Heart left ventricle (tissue), 16 donors: ENCODE measurements around the gene GIN1. TPM values are rescaled to one million over a fixed set of nuclear protein-coding genes. Genes with fewer than 3 reads are reported as not detected.

ENCODE experiments used
- ATAC-seq, 4 donors: fragments of 200-7000 bp; cut with Tn5 transposase; one replicate each; pipeline ENCODE4 v1.9.1; 2020 to 2022; ENCODE audit warnings: moderate library complexity in 4 of 4, mild to moderate bottlenecking in 3 of 4, moderate number of reproducible peaks in 1 of 4
- DNase-seq, 5 donors: peaks; one replicate each; pipeline ENCODE4 v3.0.0-alpha.2; 2020
- H3K27ac ChIP-seq, 12 donors: fragments of 200-600 bp; sonication (generic) in 4 of 12; one replicate each; pipeline versions ENCODE4 v1.5.0 to v1.8.0; 2016 to 2022; ENCODE audit warnings: mild to moderate bottlenecking in 2 of 12
- H3K27me3 ChIP-seq, 9 donors: fragments of 200-600 bp; sonication (generic) in 2 of 9; one replicate each; pipeline versions ENCODE4 v1.5.1 to v1.8.0; 2016 to 2022; ENCODE audit warnings: mild to moderate bottlenecking in 3 of 9
- H3K36me3 ChIP-seq, 9 donors: fragments of 200-600 bp; sonication (generic) in 2 of 9; one replicate each; pipeline versions ENCODE4 v1.5.0 to v1.8.0; 2018 to 2022; ENCODE audit warnings: mild to moderate bottlenecking in 2 of 9
- H3K4me1 ChIP-seq, 12 donors: fragments of 200-600 bp; sonication (generic) in 4 of 12; one replicate each; pipeline versions ENCODE4 v1.5.0 to v1.8.0; 2016 to 2022; ENCODE audit warnings: mild to moderate bottlenecking in 3 of 12
- H3K4me3 ChIP-seq, 12 donors: fragments of 200-600 bp; sonication (generic) in 4 of 12; one replicate each; pipeline versions ENCODE4 v1.5.0 to v1.8.0; 2017 to 2022; ENCODE audit warnings: mild to moderate bottlenecking in 9 of 12, moderate library complexity in 4 of 12
- H3K9me3 ChIP-seq, 12 donors: fragments of 200-600 bp; sonication (generic) in 4 of 12; one replicate each; pipeline versions ENCODE4 v1.5.0 to v1.8.0; 2016 to 2022; ENCODE audit warnings: mild to moderate bottlenecking in 1 of 12
- CTCF ChIP-seq, 12 donors: fragments of 200-600 bp; sonication (generic) in 4 of 12; IDR thresholded peaks; one replicate each; pipeline versions ENCODE4 v1.5.0 to v1.8.0; 2018 to 2022; ENCODE audit warnings: antibody characterized with exemption in 12 of 12, mild to moderate bottlenecking in 5 of 12
- POLR2A ChIP-seq, 2 donors: fragments of 450-650 bp; IDR thresholded peaks; one replicate each; pipeline ENCODE4 v1.6.1; 2017; ENCODE audit warnings: antibody characterized with exemption in 2 of 2, mild to moderate bottlenecking in 2 of 2, moderate library complexity in 2 of 2
- WGBS, 4 donors: extraction: QIAGEN DNeasy Blood & Tissue Kit in 2 of 4; methylation state at CpG; one replicate each; pipeline versions ENCODE4 v1.1.5 to v1.1.7; 2013 to 2018; 5-methylcytosine and 5-hydroxymethylcytosine counted together
- intact Hi-C, 10 donors: fragments of 100-400 bp; cut with DNase I; formaldehyde crosslinking; loops; one replicate each; pipeline versions ENCODE4 v1.11.1 to v1.14.2; 2022
- long read RNA-seq, 3 donors: library from polyadenylated mRNA; unstranded; transcript quantifications; one replicate each; pipeline ENCODE4 v2.0.0, GENCODE V29; 2020 to 2021
- polyA plus RNA-seq, 2 donors: library from polyadenylated mRNA; stranded (reverse); fragments of 200-250 nt; gene quantifications; one replicate each; pipeline ENCODE4 v1.2.3, GENCODE V29; 2013
- total RNA-seq, 9 donors: library from RNA; depleted of rRNA in 2 of 9; stranded (reverse); fragments of >200 nt in 2 of 9; fragmentation: NEBNext Ultra II Directional in 3 of 9; extraction: Animal tissue kit (Norgen Biotek cat#: 25700) in 3 of 9; gene quantifications; one replicate each; pipeline versions ENCODE4 v1.1.0 to v1.2.4, GENCODE V29; 2016 to 2023
- donor health status: ischemic (EF 13 %, LVEDD 7.1; RV severe dilation, severe dysfunction).
- donor health status: healthy with polysubstance abuse.
- donor health status: DM: no; HTN: yes; CAD: no.
- donor health status: DM: no; HTN: no; CAD: no.
- donor health status: ischemic (EF 25% LVEDD 6.9; RV normal size, moderate dysfunction).
- donor health status: ischemic (EF 25% LVEDD 5.7; RV mildly dilated, moderate dysfunction).
- donor health status: healthy.
- donor health status: DM: yes; HTN: yes; CAD: no.
- donor health status: ischemic (EF 35%, LVEDD 5.7; RV mildly dilated, moderate dysfunction).
- donor health status: nonischemic (EF 11% LVEDD 7.7; RV severe dilation, severe dysfunction).
- donor health status: DM: yes; HTN: yes; CAD: no.
- donor health status: PGD.
- donor health status: ischemic (EF 29% LVEDD 5.4; RV normal size, mild dysfunction).
- donor health status: nonischemic (EF 23%, LVEDD 6.1; RV moderate dilation, normal function).

The GIN1 gene
- 10 to 100 TPM in 7 of 9 donors, 1 to 10 TPM in 2; 8.6 to 17.8 (median 13.3) TPM for total RNA-seq
- 1 to 10 TPM; 6.7 to 9.4 TPM for polyA plus RNA-seq
- long read RNA-seq, donor 1, transcript GIN1-201 (8 exons, 3,229 nt): major isoform, 19 of 30 reads
- long read RNA-seq, donor 1, partial matches to known transcripts: 0 of 30 reads
- long read RNA-seq, donor 1, other reads (novel, unspliced or antisense): 9 of 30 reads
- long read RNA-seq, donor 2, transcript GIN1-201 (8 exons, 3,229 nt): major isoform, 25 of 38 reads
- long read RNA-seq, donor 2, partial matches to known transcripts: 1 of 38 reads
- long read RNA-seq, donor 2, other reads (novel, unspliced or antisense): 6 of 38 reads
- long read RNA-seq, donor 3, transcript GIN1-201 (8 exons, 3,229 nt): major isoform, 11 of 15 reads
- long read RNA-seq, donor 3, partial matches to known transcripts: 1 of 15 reads
- long read RNA-seq, donor 3, other reads (novel, unspliced or antisense): 3 of 15 reads

GRCh38 chr5:103119765-103120606, at the start of gene GIN1, which contains the start of gene PPIP5K2:
GIN1 (minus strand) TSS chr5:103120138; CDS start chr5:103108707, 11,431 bp downstream.
PPIP5K2 (plus strand) TSS chr5:103120301; CDS start chr5:103129590, 9,289 bp downstream.
- H3K4me3 ChIP-seq: peak within 1 kb of the TSS; percentile 58 to 94 (median 80)
- H3K4me1 ChIP-seq: peaks cover 0 to 40% (median 27%) of the 10 kb centered on the region in 12 donors
- no peaks in the 10 kb centered on the region for H3K27me3 ChIP-seq
- peak within 1 kb of the TSS; percentile 89 to 99 (median 92) for H3K27ac ChIP-seq
- peak; percentile 95 to 97 (median 96) for DNase-seq
- intact Hi-C loops: loop anchor here in 4 of 10 donors (2.0 to 10.0 kb wide), 5 partner anchors 25 to 445 kb away; partner anchors contain the start of genes PAM (in 2 of the 4) and NUDT12 (in 1 of the 4)
- peak; percentile 98 to 100 (median 99) for ATAC-seq
- no peaks in the 10 kb centered on the region for H3K9me3 ChIP-seq
- TF ChIP-seq POLR2A (IDR thresholded peaks at IDR 0.05): peak in 1 of 2 donors; percentile 71
- TF ChIP-seq CTCF (IDR thresholded peaks at IDR 0.05): no peak
- WGBS, 4 donors: 0 to 1% (median 0%) methylated on average over 44 to 46 of the region's 46 CpGs
- no peaks in the 10 kb centered on the region for H3K36me3 ChIP-seq

GRCh38 chr5:103166706-103167105, 46.8 kb upstream of the GIN1 start:
- H3K27me3 ChIP-seq: no peaks in the 10 kb centered on the region
- DNase-seq (no peak), ATAC-seq (no peak)
- H3K27ac ChIP-seq: no peak overlapping the region
- TF ChIP-seq CTCF (IDR thresholded peaks at IDR 0.05) (no peak), POLR2A (IDR thresholded peaks at IDR 0.05) (no peak)
- no peaks in the 10 kb centered on the region for H3K9me3 ChIP-seq
- H3K4me3 ChIP-seq: no peak overlapping the region
- peaks cover 0 to 85% (median 53%) of the 10 kb centered on the region in 9 donors for H3K36me3 ChIP-seq
- intact Hi-C loops: no loop called here
- H3K4me1 ChIP-seq: peaks cover 0 to 6% (median 0%) of the 10 kb centered on the region in 12 donors

GRCh38 chr5:103151156-103151555, 31.2 kb upstream of the GIN1 start:
- no peaks in the 10 kb centered on the region for H3K9me3 ChIP-seq
- 97 to 100% (median 99%) methylated on average over 1 of the region's 1 CpG for WGBS, 4 donors
- H3K36me3 ChIP-seq: peaks cover 0 to 92% (median 50%) of the 10 kb centered on the region in 9 donors
- H3K27me3 ChIP-seq: no peaks in the 10 kb centered on the region
- no peaks in the 10 kb centered on the region for H3K4me1 ChIP-seq
- intact Hi-C loops: no loop called here
- DNase-seq: no peak
- H3K27ac ChIP-seq: no peak overlapping the region
- H3K4me3 ChIP-seq: no peak overlapping the region
- TF ChIP-seq CTCF (IDR thresholded peaks at IDR 0.05) (no peak), POLR2A (IDR thresholded peaks at IDR 0.05) (no peak)
- ATAC-seq: no peak
